GM12875 (cell line): ENCODE results near the gene TTLL11.
"Not testable (repeated sequence)": the region's sequence is repeated elsewhere in the genome, so short reads cannot be mapped to it uniquely, and the experiment has no call there.

Source experiments
- H3K4me3 ChIP-seq: one replicate; pipeline ENCODE4 v1.5.1; 2011; ENCODE audit warnings: low read depth, low read length, control low read depth
- TF ChIP-seq, protein P1 (sequence below): IDR thresholded peaks from 2 replicates; pipeline ENCODE4 v1.5.1; 2011; ENCODE audit warnings: low read depth, mild to moderate bottlenecking, control low read depth, inconsistent platforms, low read length, moderate library complexity, borderline replicate concordance; ENCODE audit not compliant: insufficient read depth

Gene TTLL11

DNA sequence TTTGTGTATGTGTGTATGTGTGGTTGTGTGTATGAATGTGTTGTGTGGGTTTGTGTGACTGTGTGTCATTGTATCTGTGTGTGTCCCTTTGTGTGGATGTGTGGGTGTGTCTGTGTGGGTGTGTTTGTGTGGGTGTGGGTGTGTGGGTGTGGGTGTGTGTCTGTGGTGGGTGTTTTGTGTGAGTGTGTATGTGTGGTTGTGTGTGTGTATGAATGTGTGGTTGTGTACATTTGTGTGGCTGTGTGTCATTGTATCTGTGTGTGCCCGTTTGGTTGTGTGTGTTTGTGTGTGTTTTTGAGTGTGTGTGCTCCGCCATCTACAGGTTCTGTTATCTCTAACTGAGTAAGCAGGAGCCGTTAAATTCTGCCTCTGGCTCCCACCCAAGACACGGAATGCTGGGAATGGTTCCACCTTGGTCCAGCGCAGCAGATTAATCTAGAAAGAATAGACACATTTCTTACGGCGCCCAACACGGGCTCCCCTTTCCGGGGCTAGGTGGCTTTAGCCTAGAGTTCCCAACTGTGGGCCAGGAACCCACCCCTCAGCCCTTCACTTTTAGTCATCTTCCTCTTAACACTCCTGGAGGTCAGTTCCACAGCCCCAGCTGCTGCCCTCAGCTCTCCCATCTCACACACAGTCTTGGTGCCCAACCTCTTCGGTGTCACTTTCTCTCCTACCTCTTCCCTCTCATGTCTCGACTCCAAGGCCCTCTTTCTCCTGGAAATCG, 197.1 kb downstream of the TTLL11 start:
- TF ChIP-seq, protein P1, sequence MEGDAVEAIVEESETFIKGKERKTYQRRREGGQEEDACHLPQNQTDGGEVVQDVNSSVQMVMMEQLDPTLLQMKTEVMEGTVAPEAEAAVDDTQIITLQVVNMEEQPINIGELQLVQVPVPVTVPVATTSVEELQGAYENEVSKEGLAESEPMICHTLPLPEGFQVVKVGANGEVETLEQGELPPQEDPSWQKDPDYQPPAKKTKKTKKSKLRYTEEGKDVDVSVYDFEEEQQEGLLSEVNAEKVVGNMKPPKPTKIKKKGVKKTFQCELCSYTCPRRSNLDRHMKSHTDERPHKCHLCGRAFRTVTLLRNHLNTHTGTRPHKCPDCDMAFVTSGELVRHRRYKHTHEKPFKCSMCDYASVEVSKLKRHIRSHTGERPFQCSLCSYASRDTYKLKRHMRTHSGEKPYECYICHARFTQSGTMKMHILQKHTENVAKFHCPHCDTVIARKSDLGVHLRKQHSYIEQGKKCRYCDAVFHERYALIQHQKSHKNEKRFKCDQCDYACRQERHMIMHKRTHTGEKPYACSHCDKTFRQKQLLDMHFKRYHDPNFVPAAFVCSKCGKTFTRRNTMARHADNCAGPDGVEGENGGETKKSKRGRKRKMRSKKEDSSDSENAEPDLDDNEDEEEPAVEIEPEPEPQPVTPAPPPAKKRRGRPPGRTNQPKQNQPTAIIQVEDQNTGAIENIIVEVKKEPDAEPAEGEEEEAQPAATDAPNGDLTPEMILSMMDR, result no peak
- no peak overlapping the region for H3K4me3 ChIP-seq

GRCh38 chr9:121895358-121895757, 197.8 kb downstream of the TTLL11 start:
- H3K4me3 ChIP-seq, result no peak overlapping the region
- TF ChIP-seq, protein P1, result no peak

- not testable (repeated sequence) for H3K4me3 ChIP-seq
Measured at GRCh38 chr9:121894380-121894779, 198.7 kb downstream of the TTLL11 start.

GRCh38 chr9:121893786-121894185, 199.3 kb downstream of the TTLL11 start:
- no peak overlapping the region for H3K4me3 ChIP-seq
- TF ChIP-seq, protein P1, result no peak

GRCh38 chr9:121892706-121893105, 200.4 kb downstream of the TTLL11 start:
- TF ChIP-seq, protein P1, result no peak
- no peak overlapping the region for H3K4me3 ChIP-seq

- TF ChIP-seq, protein P1, result no peak
- H3K4me3 ChIP-seq, result no peak overlapping the region
Measured at GRCh38 chr9:121890746-121891145, 202.4 kb downstream of the TTLL11 start.

DNA sequence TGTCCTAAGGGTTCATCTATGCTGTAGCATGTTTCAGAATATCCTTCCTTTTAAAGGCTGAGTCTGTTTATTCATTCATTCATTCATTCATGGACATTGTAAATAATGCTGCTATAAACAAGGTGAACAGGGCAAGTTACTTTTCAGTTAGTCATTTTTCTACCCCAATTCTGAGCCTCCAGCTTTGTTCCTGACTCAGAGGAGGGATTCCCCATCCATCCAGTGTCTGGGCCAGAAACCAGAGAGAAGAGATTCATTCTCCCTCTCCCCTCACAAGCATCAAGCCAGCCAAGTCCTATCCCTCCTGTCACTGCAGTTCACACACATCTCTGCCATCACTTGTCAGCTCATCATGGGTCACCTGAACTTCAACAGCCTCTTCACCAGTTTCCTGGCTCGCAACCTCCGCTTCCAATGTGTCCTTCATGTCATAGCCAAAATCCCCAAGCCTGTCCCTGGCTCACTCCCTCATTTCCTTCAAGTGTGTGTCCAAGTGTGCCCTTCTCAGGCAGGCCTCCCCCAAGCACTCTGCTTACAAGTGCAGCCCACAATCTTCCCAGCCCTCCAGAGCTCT, 203.0 kb downstream of the TTLL11 start:
- TF ChIP-seq, protein P1, result no peak
- no peak overlapping the region for H3K4me3 ChIP-seq

- no peak overlapping the region for H3K4me3 ChIP-seq
- TF ChIP-seq, protein P1, result no peak
Measured at GRCh38 chr9:121888438-121888775, 204.7 kb downstream of the TTLL11 start.
